Esophagus muscularis mucosa (tissue), 4 donors: ENCODE data around the gene MRPS15. TPM values are rescaled to one million over a fixed set of nuclear protein-coding genes. Genes with fewer than 3 reads are reported as not detected.

ENCODE experiments used
- DNase-seq: peaks from one replicate; pipeline ENCODE4 v3.0.0-alpha.2; 2017; ENCODE audit errors: extremely low spot score
- H3K27ac ChIP-seq, 4 donors: fragments of 200-600 bp; sonication (generic); replicated peaks in 1 of 4; 1 replicate in 3 of 4; 2 replicates in 1 of 4; pipeline ENCODE4 v1.5.1; 2016 to 2019; ENCODE audit warnings: mild to moderate bottlenecking in 1 of 4
- H3K27me3 ChIP-seq, 4 donors: fragments of 200-600 bp; sonication (generic); one replicate each; pipeline versions ENCODE4 v1.5.1 to v1.6.0; 2016 to 2019
- H3K36me3 ChIP-seq, 4 donors: fragments of 200-600 bp; sonication (generic); one replicate each; pipeline ENCODE4 v1.5.1; 2016 to 2019
- H3K4me1 ChIP-seq, 4 donors: fragments of 200-600 bp; sonication (generic); one replicate each; pipeline ENCODE4 v1.5.1; 2016 to 2019
- H3K4me3 ChIP-seq, 4 donors: fragments of 200-600 bp; sonication (generic); 1 replicate in 2 of 4; 2 replicates in 2 of 4; pipeline ENCODE4 v1.5.1; 2016 to 2019; ENCODE audit warnings: mild to moderate bottlenecking in 4 of 4, moderate library complexity in 1 of 4
- H3K9me3 ChIP-seq, 4 donors: fragments of 200-600 bp; sonication (generic); 1 replicate in 3 of 4; 2 replicates in 1 of 4; pipeline ENCODE4 v1.5.1; 2016 to 2019
- EP300 ChIP-seq: sonication (generic); formaldehyde crosslinking; IDR thresholded peaks from one replicate; pipeline ENCODE4 v1.6.1; 2017; ENCODE audit warnings: antibody characterized with exemption
- POLR2A ChIP-seq: fragments of 450-650 bp; IDR thresholded peaks from one replicate; pipeline ENCODE4 v1.6.1; 2017; ENCODE audit warnings: antibody characterized with exemption, moderate library complexity, mild to moderate bottlenecking, low read depth
- POLR2AphosphoS5 ChIP-seq, 2 donors: sonication (generic); formaldehyde crosslinking; IDR thresholded peaks; one replicate each; pipeline ENCODE4 v1.6.1; 2017; ENCODE audit warnings: antibody characterized with exemption in 2 of 2
- WGBS: methylation state at CpG from one replicate; pipeline ENCODE4 v1.1.5; 2018; 5-methylcytosine and 5-hydroxymethylcytosine counted together
- intact Hi-C: fragments of 100-400 bp; cut with DNase I; formaldehyde crosslinking; loops from one replicate; pipeline ENCODE4 v1.15.1; 2023
- total RNA-seq, 4 donors: library from RNA; depleted of rRNA; stranded (reverse); fragments of >200 nt; gene quantifications; one replicate each; pipeline versions ENCODE4 v1.1.0 to v1.2.1, GENCODE V29; 2016
- TF ChIP-seq, protein P1 (sequence below), 3 experiments: fragments of 200-600 bp in 2 of 3; fragments of 450-650 bp in 1 of 3; sonication (generic) in 2 of 3; IDR thresholded peaks; one replicate each; pipeline ENCODE4 v1.5.1; 2017 to 2019; ENCODE audit warnings: antibody characterized with exemption in 3 of 3, mild to moderate bottlenecking in 2 of 3, moderate library complexity in 1 of 3

The MRPS15 gene
- total RNA-seq, 4 donors from 2014 or later: 64.8 to 109 (median 86.8) TPM

DNA sequence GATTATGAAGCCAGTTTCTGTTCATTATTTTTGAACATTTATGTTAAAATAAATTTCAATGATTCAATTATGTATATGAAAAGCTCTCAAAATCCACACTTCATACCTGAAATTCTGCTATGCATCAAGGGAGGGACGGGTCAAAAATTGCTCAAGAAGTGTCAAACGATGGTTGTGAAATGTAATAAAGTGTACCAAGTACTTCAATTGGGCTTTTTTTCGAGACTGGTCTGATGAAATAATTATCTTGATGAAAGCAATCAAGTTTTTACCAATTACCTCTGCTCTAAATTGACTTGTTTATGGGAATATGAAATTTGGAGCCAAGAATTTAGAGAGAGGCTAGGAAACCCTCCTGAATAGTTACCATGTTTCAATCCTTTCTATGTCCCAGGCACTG, 21.8 kb downstream of the MRPS15 start:
- Histone ChIP-seq H3K27me3 (no peaks in the 10 kb centered on the region), H3K36me3 (peaks cover 0 to 40% (median 14%) of the 10 kb centered on the region in 4 donors), H3K9me3 (no peaks in the 10 kb centered on the region), H3K4me3 (no peak overlapping the region), H3K4me1 (no peaks in the 10 kb centered on the region), H3K27ac (no peak overlapping the region)
- DNase-seq: no peak
- no peak for TF ChIP-seq POLR2AphosphoS5 (IDR thresholded peaks at IDR 0.05)
- TF ChIP-seq, protein P1, sequence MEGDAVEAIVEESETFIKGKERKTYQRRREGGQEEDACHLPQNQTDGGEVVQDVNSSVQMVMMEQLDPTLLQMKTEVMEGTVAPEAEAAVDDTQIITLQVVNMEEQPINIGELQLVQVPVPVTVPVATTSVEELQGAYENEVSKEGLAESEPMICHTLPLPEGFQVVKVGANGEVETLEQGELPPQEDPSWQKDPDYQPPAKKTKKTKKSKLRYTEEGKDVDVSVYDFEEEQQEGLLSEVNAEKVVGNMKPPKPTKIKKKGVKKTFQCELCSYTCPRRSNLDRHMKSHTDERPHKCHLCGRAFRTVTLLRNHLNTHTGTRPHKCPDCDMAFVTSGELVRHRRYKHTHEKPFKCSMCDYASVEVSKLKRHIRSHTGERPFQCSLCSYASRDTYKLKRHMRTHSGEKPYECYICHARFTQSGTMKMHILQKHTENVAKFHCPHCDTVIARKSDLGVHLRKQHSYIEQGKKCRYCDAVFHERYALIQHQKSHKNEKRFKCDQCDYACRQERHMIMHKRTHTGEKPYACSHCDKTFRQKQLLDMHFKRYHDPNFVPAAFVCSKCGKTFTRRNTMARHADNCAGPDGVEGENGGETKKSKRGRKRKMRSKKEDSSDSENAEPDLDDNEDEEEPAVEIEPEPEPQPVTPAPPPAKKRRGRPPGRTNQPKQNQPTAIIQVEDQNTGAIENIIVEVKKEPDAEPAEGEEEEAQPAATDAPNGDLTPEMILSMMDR (IDR thresholded peaks at IDR 0.05): no peak
- 82% methylated on average over 3 of the region's 3 CpGs for WGBS
- intact Hi-C loops: no loop called here

DNA sequence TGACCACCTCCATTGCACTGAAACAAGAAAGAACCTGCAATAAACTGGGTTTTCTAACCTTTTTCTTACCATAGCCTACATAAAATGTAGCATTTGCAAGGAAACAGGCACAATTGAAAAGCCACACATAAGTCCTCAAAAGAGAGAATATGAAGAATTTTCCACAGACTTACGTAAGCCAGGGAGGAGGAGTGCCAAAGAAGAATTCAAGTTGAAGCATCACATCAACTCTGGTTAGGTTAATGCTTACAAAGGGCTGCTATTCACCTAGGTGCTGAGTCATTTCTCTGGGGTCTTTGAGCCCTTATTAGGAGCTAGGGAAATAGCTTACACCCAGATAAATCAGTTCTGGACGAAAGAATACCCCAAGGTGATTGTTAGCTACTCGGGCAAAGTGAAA, 23.5 kb downstream of the MRPS15 start:
- no peak for TF ChIP-seq POLR2AphosphoS5 (IDR thresholded peaks at IDR 0.05)
- TF ChIP-seq EP300: no peak
- intact Hi-C loops: no loop called here
- H3K9me3 ChIP-seq: no peaks in the 10 kb centered on the region
- no peaks in the 10 kb centered on the region for H3K27me3 ChIP-seq
- no peak for DNase-seq
- H3K27ac ChIP-seq: no peak overlapping the region
- no peak overlapping the region for H3K4me3 ChIP-seq
- H3K4me1 ChIP-seq: no peaks in the 10 kb centered on the region
- 92% methylated on average over 3 of the region's 3 CpGs for WGBS
- peaks cover 0 to 48% (median 16%) of the 10 kb centered on the region in 4 donors for H3K36me3 ChIP-seq

DNA sequence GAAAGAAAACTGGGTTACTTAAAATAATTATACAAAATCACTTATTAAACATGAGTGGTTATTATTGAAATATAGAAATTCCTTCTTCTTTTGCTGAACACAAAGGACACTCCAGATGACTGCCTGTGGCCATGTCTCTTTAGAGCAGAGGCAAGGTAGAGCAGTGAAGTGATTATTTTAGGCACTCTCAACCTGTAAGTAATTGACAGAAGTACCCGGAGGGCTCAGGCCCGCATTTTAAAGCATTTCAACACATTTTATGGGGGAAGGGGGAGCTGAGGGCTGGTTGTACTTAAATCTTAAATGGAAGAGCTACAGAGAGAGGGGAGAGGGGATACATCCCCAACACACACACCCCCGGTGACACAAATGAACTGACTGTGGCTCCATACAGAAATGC, 24.1 kb downstream of the MRPS15 start:
- DNase-seq: no peak
- 68% methylated on average over 3 of the region's 3 CpGs for WGBS
- H3K36me3 ChIP-seq: peaks cover 0 to 52% (median 16%) of the 10 kb centered on the region in 4 donors
- no peaks in the 10 kb centered on the region for H3K9me3 ChIP-seq
- H3K27me3 ChIP-seq: no peaks in the 10 kb centered on the region
- intact Hi-C loops: no loop called here
- no peak overlapping the region for H3K27ac ChIP-seq
- H3K4me1 ChIP-seq: no peaks in the 10 kb centered on the region
- TF ChIP-seq POLR2AphosphoS5 (IDR thresholded peaks at IDR 0.05): no peak
- TF ChIP-seq EP300: no peak
- no peak for TF ChIP-seq POLR2A
- TF ChIP-seq, protein P1 (IDR thresholded peaks at IDR 0.05): no peak
- no peak overlapping the region for H3K4me3 ChIP-seq

DNA sequence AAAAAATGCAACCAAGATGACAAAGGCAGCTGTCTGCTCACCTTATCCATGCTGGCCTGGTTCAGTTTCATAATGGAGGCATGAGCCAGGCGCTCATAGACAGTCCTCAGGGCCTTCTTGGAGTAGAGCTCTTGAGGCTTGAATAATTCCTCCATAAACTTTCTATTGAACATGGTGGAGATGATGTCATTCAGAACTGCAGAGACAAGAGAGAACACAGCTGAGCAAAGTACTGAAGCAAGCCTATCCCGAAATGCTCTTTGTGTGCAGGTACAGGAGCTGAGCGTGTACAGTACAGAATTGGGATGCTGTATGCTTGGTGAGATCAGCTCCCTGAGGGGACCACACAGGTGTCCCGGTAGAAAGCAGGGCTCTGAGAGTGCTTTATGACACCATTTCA, 25.5 kb downstream of the MRPS15 start:
- Histone ChIP-seq H3K27ac (no peak overlapping the region), H3K4me3 (no peak overlapping the region), H3K4me1 (no peaks in the 10 kb centered on the region), H3K27me3 (no peaks in the 10 kb centered on the region), H3K36me3 (peaks cover 0 to 52% (median 16%) of the 10 kb centered on the region in 4 donors), H3K9me3 (no peaks in the 10 kb centered on the region)
- TF ChIP-seq POLR2A (no peak), EP300 (no peak), POLR2AphosphoS5 (IDR thresholded peaks at IDR 0.05) (no peak)
- TF ChIP-seq, protein P1 (IDR thresholded peaks at IDR 0.05): no peak
- 95% methylated on average over 4 of the region's 4 CpGs for WGBS
- intact Hi-C loops: no loop called here
- no peak for DNase-seq

DNA sequence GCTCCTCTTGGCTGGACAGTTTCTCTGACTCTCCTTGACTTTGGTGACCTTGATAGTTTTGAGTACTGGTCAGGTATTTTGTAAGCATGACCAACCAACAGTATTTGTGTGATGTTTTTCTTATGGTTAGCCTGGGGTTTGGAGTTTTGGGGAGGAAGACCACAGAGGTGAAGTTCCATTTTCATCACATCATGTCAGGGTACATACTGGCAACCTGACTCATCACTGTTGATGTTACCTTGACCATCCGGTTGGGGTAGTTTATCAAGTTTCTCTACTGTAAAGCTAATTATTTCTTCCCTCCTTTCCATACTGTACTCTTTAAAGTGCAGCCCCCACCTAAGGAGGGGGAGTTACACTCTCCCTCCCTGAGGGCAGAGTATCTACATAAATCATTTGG, 27.4 kb downstream of the MRPS15 start:
- Histone ChIP-seq H3K4me1 (no peaks in the 10 kb centered on the region), H3K36me3 (peaks cover 3 to 60% (median 23%) of the 10 kb centered on the region in 4 donors), H3K9me3 (no peaks in the 10 kb centered on the region), H3K27me3 (no peaks in the 10 kb centered on the region), H3K4me3 (no peak overlapping the region), H3K27ac (no peak overlapping the region)
- intact Hi-C loops: no loop called here
- 92% methylated on average over 1 of the region's 1 CpG for WGBS
- DNase-seq: no peak
- TF ChIP-seq EP300 (no peak), POLR2AphosphoS5 (IDR thresholded peaks at IDR 0.05) (no peak), POLR2A (no peak)
- TF ChIP-seq, protein P1 (IDR thresholded peaks at IDR 0.05): no peak
